Glomerular visceral epithelial cell (primary cell): ENCODE measurements around the gene KIAA0930.
"Not testable (repeated sequence)": the region's sequence is repeated elsewhere in the genome, so short reads cannot be mapped to it uniquely, and the experiment has no call there.

Experiments used
- DNase-seq: peaks from one replicate; pipeline ENCODE4 v3.0.0-alpha.2; 2016; ENCODE audit errors: extremely low spot score

Gene KIAA0930

DNA sequence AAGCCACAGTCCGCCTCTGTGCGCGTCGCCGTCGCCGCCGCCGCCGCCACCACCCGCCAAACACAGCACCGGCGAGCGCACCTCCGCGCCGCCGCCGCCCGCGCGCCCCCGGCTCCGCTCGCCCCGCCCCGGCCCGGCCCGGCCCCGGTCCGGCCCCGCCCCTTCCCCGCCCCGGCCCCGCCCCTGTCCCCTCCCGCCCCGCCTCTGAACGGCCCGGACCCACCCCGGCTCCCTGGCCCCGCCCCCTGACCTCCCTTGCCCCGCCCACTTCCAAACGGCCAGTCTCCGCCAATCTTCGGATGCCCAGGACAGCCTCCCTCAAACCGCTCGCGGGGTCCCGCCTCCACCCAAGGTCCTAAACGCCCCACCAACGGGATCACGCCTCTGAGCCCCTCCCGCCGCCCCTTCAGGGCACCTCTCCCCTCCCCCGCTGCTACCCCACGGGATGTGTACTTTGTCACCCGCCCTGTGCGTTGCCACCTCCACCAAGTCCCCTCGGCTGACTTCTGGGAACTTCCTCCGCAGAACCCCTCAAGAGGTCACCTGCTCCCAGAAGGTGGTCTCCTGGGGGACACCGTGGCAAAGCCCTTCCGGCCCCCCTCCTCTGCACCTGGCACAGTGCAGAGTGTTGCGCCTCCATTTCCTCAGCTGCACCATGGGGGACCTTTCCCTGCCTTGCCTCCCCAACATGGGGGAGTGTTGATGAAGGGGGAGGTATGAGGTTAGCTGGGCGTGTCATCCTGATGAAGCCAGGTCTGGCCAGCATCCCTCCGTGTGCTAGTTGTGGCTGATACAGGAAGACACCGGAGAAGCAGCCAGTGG is at the start of gene KIAA0930:
TSS of gene KIAA0930 (minus strand) at position 85 of the 822 bp plus-strand sequence. CDS start 191 bp downstream, outside the sequence.
- peak; percentile 71 for DNase-seq

DNA sequence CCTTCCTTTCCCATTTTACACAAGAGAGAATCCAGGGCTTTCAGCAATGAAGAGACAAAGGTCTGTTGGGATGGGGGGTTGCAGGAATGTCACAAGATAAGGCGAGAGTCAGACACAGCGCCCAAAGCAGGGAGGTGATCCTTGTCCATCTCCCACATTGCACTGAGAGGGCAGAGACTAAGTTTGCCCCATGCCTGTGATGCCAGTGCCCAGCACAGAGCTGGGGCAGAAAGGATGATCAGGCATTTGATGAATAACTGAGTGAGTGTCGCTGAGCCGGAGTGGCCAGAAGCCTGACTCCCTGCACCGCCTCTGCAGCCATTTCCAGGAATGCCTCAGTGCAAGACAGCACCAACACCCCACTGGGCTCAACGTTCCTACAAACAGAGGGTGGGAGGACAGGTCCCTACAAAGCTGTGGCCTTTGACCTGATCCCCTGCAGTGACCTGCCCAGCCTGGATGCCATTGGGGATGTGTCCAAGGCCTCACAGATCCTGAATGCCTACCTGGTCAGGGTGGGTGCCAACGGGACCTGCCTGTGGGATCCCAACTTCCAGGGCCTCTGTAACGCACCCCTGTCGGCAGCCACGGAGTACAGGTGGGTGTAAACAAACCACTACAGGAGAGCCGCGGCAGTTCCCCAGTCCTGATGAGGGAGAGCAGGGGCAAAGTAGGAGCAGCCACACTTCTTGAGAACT is 46.3 kb upstream of the KIAA0930 start:
- no peak for DNase-seq

DNA sequence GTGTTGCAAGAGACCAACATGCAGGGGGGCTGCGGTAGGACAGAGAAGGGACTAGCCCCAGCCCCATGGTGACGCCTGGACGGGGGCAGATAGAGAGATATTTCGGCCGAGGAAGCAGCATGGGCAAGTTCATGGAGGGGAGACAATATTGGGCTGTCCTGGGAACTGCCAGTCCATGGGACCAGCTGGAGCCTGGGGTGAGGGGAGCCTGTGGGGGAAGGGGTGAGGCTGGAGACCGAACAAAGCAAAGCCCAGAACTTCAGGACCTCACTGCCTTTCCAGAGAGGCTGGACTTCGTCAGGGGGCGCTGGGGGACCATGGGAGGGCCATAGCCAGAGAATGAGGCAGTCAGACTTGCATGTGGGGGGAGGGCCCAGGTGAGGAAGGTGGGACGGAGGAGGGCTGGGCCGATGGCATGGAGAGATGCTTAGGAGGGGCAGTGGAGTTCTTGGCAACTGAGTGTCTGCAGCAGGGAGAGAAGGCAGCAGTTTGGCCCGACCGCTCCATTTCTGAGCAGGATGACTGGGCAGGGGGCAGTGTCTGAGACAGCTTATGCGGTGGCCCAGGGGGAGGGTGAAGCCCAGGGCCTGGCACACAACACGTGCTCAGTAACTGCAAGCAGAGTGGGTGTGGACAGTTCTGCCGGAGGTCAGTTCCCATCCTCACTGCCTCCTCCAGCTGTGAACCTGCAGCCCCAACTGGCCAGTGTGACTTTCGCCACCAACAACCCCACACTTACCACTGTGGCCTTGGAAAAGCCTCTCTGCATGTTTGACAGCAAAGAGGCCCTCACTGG is 44.8 kb upstream of the KIAA0930 start:
- no peak for DNase-seq

DNA sequence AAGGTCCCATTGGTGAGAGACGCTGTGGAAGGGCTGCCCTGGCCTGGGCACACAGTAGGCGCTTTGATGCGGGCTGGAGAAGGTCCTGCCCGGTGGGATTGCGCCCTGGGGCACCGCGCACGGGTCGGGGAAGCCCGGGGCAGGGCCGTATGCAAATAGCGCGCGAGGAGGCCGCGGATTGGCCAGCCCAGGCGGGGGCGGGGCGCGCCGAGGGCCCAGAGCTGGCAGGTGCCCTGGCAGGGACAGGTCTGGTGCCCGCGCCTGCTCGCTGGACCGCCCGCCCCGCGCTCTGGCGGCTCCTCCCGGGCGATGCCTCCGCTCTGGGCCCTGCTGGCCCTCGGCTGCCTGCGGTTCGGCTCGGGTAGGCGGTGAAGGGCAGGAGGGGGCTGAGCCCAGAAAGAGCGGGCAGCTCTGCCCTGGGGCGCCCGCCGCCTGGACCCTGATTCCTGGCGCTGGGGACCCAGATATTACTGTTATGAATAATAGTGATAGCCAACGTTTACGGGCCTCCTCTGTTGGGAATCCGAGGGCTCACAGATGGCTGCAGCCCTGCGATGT is 44.1 kb upstream of the KIAA0930 start, which contains the start of gene UPK3A:
TSS of gene UPK3A (plus strand) at position 245 of the 558 bp plus-strand sequence. CDS start at position 310, 65 bp downstream.
- peak; percentile 45 for DNase-seq

DNA sequence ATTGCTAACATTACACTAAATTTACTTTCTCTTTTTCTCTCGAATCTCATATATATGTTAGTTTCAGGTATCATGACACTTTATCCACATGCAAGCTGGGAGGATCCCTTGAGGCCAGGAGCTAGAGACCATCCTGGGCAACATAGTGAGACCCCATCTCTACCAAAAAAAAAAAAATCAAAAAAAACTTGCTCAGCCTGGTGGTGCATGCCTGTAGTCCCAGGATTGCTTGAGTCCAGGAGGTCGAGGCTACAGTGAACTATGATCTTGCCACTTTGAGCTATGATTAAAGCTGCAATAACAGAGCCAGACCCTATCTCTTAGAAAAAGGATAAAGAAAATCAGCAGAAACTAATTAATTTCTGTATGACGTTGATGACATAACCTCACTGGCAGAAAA is 40.3 kb upstream of the KIAA0930 start:
- no peak for DNase-seq

DNA sequence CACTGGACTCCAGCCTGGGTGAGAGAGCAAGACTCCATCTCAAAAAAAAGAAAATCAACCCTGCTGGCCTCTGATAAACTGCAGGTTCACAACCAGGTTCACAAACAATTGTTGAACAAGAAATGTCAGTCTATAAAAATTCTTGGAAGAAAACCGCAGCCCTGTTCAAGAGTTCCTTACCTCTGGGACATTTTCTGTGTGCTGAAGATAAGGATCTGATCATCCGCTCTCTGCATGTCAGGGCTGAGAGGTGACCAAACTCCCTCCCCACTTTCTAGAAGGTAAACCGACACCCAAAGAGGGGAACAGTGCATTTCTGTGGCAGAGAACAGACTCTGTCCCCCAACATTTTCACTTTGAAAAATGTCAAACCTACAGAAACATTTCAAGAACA is 39.9 kb upstream of the KIAA0930 start:
- no peak for DNase-seq

DNA sequence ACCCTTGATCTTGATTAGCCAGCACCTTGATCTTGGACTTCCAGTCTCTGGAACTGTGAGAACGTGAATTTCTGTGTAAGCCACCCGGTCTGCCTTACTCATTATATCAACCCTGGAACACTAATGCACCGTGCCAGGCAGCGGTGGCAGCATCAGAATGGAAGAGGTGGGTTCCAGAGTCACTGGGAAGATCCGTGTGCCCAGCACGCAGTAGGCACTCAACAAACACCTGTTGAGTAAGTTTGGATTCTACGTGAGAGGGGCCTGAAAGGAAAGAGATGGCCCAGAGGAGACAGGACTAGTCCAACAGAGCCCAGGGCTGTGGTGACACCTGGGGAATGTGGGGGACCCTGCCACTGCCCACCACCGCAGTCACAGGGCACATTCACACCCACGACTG is 37.4 kb upstream of the KIAA0930 start:
- no peak for DNase-seq

DNA sequence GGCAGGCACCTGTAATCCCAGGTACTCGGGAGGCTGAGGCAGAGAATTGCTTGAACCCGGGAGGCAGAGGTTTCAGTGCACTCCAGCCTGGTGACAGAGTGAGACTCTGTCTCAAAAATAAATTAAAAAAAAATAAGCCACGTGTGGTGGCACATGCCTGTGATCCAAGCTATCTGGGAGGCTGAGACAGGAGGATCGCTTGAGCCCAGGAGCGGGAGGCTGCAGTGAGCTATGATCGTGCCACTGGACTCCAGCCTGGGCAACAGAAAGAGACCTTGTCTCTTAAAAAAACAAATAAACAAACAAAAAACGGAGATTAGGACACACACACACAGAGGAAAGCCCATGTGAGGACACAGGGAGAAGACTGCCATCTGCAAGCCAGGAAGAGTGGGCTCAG is 37.0 kb upstream of the KIAA0930 start:
- not testable (repeated sequence) for DNase-seq

DNA sequence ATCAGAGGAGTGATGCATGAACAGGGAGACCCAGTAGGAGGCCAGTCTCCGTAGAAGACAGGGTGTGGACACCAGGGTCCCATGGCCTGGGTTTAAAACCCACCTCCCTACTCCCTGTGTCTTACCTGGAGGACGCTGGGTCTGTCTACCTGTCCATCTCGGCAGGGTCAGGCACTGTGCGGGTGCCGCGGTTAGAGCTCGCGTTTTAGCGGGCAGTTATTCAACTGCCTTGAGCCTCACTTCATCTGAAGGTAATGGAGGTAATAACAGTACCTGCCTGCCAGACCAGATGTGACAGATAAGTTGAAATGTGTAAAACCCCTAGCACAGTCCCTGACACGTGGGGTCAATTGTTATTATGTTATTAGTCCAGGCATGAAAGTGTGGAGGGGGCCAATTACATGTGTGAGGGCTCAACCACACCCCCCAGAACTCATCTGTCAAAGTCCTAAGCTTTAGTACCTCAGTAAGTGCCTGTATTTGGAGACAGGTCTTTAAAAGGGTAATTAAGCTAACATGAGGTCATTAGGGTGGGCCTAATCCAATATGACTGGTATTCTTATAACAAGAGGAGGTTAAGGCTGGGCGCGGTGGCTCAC is 35.9 kb upstream of the KIAA0930 start:
- DNase-seq: no peak

DNA sequence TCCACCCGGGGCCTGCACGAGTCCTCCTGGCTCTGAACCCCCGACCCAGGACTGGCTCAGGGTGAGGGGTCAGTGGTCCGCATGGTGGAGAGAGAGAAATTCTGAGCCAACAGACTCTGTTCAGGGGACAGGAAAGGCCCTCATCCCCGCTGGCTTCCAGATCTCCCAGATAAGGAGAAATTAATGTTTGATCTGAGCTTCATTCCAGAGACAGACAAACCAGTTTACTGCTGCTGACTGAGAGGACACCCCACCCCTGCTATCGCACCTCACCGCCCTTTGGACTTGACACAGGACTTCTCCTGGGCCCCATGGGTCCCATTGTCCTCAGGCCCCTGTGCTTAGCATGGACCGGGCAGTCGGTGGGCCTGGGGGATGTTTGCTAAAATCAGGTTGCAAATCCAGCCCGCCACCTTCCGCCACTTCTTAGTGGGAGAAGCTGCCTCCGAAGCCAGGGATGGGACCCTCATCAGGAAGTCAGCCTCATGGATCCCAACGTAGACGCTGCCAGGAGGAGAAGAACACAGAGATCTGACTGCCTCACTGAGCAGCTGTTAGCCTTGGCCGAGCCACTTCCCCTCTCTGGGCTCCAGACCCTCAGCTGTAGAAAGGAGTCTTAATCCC is 32.9 kb upstream of the KIAA0930 start:
- DNase-seq: no peak

DNA sequence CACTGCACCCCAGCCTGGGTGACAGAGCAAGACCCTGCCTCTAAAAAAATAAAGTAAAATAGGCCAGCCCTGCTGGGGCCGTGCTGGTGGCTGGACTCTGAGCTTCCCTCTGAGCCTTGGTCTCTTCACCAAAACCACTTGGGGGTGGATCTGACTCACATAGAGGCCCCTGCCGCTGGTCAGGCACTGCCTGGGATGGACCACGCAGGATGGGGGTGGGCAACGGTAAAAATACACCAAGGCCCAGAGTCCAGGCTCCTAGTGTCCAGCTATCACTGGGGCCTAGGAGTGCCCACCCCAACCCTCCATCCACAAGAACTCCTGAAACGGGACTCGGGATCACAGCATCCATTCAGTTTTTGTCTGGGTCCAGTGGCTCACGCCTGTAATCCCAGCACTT is 31.8 kb upstream of the KIAA0930 start:
- no peak for DNase-seq

DNA sequence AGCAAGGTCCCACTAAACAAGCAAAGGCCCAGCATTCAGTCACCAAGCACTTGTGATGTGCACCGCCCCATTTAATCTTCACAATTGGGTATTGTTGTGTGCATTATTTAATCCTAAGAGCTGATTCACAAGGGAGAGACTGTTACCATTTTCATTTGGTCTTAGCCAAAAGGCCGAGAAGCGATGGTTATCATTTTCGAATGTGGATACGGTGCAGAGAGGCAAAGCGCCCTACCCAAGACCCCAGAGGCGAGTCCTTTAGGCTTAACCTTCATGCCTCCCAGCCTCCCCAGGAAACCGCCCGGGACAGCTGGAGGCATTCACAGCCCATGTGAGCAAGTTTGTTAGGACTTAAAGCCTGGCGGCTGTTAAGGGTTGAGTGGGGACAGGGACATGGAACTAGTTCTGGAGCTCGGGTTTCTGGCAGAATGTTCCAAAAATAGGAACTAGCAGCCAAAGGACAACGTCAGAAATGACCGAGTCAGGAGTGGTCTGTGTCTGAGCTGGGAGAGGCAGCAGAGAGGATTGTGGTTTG is 31.0 kb upstream of the KIAA0930 start:
- DNase-seq: no peak

DNA sequence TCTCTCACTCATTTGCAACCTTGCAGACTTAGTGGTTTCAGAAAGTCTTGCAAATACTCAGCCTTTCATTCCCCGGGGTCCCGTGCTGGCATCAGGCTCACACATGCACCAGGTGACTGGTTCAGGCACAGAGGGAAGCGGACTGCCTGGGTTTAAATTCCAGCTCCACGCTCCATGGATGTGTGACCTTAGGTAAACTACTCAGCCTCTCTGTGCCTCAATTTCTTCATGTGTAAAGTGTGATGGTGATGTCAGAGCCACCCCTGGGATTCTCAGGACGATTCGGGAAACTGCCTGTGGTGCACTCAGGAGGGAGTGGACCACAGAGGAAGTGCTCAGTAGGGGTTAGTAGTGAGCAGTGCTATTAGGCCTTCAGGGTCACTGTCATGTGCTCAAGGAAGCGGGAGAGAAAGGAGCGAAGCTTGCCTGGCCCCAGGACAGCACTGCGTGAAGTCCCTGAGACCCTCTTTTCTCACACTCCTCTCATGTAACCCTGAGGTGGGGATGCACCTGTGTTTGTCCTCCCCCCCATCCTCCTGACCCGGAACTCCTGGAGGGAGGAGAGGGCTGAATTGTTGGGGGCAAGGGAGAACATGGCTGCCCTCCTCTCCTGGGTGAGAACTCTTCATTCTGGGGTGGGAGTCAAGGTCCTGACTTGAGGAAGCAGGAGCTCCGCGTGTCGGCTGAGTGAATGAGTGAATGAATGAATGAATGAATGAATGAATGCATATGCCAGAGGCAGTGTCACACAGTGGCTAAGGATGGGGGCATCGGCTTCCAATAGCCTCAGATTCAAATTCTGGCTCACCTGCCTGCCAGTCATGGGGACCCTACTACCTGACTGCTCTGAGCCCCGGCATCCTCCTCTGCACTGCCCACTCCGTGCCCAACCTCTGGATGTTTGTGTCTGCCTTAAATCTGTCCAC is 29.7 kb upstream of the KIAA0930 start:
- DNase-seq: no peak

DNA sequence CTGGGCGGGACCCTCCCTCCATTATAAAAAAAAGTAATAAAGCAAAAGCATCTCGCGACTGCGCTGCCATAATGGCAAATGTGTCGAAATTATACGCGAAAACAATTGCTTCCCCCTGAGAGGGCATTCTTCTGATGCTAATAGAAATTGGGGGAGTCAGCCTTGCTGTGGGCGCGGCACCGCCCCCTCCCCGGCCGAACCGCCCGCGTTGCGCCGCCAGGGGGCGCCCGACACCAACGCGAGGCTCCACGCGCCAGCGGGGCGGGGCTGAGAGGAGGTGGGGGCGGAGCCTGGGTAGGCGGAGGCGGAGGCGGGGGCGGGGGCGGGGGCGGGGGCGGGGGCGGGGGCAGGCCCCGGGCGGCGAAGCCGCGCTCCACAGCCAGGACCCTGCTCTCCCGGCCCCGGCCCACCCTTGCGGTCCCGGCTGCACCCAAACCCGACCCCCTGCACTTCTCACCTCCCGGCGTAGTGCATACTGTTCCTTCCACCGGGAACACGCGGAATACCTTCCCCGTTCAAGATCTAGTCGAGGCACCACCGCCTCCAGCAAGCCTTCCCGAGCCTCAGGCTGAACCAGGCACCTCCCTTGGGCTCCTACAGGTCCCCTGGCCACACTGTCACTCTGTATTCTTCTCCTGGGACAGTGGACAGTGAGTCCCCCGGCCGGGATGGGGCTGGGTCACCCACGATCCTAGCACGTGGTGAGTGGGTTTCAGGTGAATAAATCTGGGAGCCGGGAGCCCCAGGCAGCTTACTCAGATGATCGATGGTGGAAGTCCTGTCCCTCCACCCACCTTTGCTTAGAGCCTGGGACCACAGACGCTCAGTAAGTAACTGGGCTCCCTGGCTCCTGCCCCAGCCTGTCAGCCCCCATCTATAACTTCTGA is 28.5 kb upstream of the KIAA0930 start:
- DNase-seq: peak; percentile 72

DNA sequence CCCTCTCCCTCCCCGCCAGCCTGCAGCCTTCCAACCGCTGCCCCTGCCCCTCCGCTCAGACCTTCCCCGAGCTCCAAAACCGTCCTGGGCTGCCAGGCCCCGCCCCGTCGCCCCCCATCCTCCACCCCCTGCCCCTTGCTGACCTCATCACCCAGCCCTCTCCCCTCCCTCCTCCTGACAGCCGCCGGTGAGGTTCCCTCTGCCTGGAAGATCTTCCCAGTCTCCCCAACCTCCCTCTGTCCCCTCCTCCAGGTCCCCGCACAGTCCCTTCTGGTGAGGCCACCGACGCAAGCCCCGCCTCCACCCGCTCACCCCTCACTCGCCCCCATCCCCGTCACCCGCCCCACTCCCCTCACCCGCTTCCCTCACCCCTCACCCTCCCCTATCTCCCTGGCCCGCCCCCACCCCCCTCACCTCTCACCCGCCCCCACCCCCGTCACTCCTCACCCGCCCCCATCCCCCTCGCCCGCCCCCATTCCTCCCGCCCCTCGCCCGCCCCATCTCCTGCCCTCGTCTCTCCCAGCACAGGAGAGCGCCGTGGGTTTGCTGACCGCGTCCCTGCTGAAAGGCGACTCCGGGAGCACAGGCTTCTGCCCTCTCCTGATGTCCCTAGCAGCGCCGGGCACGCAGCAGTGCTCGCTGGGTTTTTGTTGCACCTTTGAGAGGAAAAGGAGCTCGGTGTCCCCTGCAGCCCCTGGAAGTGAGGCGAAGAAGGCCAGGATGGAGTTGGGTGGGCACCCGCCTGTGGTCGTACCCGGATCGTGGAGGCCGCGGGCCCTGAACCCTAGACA is 27.7 kb upstream of the KIAA0930 start:
- DNase-seq: no peak

DNA sequence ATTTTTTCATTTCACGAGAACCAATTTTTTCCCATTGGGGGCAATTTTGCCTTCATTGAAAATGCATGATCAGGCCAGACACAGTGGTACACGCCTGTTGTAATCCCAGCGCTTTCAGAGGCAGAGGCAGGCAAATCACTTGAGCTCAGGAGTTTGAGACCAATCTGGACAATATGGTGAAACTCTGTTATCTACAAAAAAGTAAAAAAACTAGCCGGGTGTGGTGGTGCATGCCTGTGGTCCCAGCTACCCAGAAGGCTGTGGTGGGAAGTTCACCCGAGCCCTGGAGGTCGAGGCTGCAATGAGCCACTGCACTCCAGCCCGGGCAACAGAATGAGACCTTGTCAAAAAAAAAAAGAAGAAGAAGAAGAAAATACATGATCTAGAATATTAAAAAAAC is 24.8 kb upstream of the KIAA0930 start:
- no peak for DNase-seq

DNA sequence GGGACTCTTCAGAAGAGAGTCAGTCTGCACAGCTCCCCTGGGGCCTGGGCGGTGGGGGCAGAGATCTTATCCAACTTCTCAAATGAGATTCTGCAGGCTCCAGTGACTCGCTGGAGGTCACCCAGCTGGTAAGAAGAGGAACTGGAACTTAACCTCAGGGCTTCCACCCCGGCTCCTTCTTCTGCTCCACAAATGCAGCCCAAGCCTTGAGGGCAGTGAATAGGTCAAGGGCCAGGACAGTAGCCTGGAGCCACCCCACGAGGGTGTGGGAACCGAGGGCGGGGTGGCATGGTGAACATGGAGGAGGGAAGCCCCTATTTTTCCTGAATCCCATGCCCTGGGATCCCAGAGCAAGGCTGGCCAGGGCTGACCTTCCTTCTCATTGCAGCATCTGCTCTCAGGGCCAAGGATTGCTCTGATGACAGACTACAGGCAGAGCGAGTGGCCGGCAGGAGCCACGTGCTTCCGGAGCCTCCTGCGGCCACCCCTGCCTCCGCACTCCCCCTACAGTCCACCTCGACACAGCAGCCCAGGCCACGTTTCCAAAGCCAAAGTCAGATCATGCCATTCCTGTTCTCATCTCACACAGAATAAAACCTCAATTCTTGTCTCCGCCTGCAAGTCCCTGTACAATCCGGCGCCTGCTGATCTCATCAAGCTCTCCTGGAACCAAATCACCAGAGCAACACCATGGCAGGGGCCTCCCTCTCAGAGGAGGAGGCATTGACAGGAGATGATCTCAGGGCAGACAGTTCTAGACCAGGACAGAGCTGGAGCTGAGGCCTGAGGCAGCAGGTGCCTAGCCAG is 23.0 kb upstream of the KIAA0930 start:
- DNase-seq: peak; percentile 76
